Cerebellar nuclear complex (tissue), 1 donor: ENCODE data around the gene HSPB8.
"Not testable (repeated sequence)": the region's sequence is repeated elsewhere in the genome, so short reads cannot be mapped to it uniquely, and the experiment has no call there.

Experiments
- DNase-seq, 2 experiments: peaks; one replicate each; lab custom pipeline; 2025; lab: John Stamatoyannopoulos, UW

HSPB8 gene

GRCh38 chr12:119206348-119207062 is 27.8 kb downstream of the HSPB8 start:
- DNase-seq, result no peak

- no peak for DNase-seq
These were observed 28.4 kb downstream of the HSPB8 start for GRCh38 chr12:119207063-119207560.

DNA sequence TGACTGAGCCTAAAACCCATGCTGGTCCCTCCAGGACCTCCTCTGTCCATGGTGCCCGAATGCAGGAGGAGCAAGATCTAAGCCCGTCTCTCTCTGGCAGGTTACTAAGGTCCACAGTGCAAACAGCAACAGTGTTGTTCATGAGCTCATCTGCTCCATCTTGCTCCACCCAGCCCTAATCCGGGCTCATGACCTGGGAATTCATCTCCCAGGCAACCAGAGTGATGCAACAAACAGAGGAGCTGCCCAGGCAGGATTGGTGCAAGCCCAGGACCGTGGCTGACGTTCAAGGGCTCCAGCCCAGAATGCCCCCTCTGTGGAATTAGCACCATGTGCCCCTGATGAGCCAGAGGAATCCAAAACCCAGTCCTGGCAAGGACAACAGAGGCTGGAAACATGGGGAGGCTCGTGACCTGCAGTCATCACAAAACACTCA is 29.9 kb downstream of the HSPB8 start:
- no peak for DNase-seq

GRCh38 chr12:119211884-119212283 is 33.2 kb downstream of the HSPB8 start:
- DNase-seq, result no peak

DNA sequence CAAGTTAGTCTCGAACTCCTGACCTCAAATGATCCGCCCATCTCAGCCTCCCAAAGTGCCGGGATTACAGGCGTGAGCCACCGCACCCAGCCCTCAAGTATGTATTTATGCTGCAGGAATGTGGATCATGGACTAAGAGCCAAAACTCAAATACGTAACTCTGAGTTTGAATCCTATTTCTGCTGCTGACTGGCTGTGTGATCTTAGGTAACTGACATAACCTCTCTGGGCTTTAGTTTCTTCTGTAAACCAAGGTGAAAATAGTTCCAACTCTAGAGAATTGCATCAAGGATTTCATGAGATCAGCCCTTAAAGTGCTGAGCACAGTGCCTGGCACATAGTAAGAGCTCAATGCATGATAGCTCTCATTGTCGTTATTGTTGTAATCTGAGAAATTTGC is 37.4 kb downstream of the HSPB8 start:
- DNase-seq, result no peak

DNA sequence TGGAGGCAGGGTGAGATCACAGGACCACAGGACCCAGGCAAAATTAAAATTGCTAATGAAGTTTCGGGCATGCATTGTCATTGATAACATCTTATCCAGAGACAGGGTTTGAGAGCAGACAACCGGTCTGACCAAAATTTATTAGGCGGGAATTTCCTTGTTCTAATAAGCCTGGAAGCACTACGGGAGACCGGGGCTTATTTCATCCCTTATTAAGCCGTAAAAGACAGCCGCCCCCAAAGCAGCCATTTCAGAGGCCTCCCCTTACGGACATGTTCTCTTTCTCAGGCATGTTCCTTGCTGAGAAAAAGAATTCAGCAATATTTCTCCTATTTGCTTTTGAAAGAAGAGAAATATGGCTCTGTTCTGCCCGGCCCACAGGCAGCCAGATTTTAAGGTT is 40.1 kb downstream of the HSPB8 start:
- DNase-seq, result not testable (repeated sequence)

DNA sequence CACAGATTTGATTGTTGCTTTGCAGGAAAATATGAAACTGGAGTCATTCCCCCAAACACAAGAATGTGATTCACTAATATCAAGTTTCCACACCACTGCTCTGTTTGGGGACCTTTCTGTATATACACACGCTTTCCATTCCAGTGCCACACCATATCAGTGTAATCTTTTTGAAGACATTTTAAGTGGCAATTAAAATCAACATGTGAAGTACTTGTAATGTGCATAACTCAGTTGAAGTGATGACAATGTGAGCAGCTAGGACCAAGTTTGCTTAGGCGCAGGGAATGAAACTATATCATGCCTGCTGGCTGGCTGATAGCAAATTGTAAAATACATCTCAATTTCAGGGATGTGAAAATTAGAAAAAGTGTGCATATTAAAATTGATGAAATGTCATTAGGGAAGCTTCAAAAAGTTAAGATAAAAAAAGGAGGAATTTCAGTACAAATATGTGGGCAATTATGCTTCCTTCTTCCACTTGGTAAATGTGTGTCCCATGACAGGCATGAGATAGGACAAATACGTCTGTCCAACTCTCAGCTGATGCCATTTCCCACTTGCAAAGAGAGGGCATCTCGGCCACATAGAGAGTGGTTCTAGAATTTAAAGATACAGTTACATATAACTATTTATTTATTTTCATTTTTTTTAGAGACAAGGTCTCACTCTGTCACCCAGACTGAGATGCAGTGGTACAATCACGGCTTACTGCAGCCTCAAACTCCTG is 43.7 kb downstream of the HSPB8 start:
- DNase-seq, result no peak

- DNase-seq, result no peak
These were observed 46.7 kb downstream of the HSPB8 start for GRCh38 chr12:119225454-119225853.

GRCh38 chr12:119227292-119227691 is 48.6 kb downstream of the HSPB8 start:
- no peak for DNase-seq

DNA sequence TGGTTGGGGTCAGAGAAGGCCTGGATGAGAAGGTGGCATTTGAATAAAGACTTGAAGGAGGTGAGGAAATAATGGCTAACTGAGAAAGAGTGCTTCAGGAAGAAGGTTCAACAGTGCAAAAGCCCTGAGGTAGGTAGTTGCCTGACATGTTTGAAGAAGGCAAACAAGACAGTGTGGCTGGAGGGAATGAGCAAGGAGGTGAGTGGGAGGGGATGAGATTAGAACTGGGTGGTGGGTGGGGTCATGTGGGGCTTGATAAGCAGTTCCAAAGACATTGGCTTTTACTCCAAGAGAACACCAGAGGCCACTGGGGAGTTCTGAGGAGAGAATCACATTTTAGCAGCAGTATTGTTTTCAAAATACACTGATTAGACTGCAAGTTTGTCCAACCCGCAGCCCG is 50.5 kb downstream of the HSPB8 start:
- no peak for DNase-seq

- DNase-seq, result no peak
These were observed 51.1 kb downstream of the HSPB8 start for GRCh38 chr12:119229837-119230236.

- DNase-seq, result no peak
These were observed 52.1 kb downstream of the HSPB8 start for GRCh38 chr12:119230807-119231206.

GRCh38 chr12:119231774-119232173 is 53.0 kb downstream of the HSPB8 start:
- DNase-seq, result no peak

DNA sequence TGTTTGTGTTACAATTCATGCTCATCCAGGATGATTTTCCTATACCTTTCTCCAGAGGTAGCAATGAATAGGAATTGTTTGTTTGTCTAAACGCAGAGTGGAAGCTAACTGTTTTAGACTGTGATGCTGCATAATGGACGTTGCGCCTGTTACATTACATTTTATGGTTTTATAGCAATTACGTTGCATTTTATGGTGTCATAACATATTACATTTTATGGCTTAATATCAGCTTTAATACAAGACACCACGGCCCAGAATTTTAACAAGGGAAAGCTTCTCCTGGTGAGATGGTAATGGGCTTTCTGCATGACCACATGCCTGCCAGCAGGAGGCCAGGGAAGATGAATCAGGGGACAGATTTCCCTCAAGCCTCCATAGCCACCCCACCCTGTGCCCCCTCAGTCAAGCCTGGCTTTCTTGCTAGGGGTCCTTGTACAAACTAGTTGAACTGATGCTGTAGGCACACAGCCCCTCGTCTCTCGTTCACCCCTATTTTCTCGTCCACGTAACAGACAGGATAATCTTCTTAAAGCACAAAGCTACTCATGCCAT is 56.5 kb downstream of the HSPB8 start:
- DNase-seq, result no peak

DNA sequence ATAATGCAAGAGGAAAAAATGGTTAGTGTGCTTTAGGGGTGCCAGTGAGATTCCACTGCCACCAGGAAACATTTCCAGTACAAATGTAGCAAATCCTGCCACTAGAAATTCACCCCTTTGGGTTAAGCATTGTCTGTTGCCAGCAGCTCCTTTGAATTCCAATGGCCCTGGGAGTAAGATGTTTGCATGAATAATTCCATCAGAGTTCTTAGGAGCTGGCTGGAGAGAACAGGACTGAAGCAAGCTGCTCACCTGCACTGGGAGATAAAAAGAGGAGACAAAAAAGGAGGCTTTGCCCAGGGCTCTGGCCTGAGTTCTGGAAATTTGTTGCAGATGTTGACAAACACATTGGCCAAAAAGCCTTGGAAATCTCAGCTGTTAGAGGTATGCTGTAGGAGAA is 57.6 kb downstream of the HSPB8 start:
- no peak for DNase-seq

GRCh38 chr12:119239040-119239439 is 60.3 kb downstream of the HSPB8 start:
- DNase-seq, result no peak

DNA sequence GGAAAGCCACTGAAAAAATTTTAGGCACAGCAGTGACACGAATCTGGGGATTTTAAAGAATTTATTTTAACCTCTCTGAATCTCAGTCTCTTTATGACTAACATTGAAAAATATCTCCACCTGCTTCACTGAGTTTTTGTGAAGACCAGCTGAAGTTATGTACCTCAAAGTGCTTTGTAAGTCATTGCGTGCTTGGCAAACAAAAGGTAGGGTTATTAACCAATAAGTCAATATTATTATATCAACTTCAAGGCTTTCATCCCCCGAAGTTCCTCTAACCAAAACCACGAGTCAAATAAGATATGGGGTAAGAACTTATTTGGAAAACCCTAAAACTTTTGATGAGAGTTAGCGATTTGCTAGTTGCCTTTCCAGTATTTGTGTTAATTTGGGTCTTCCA is 62.3 kb downstream of the HSPB8 start:
- DNase-seq, result no peak

- DNase-seq, result no peak
These were observed 62.9 kb downstream of the HSPB8 start for GRCh38 chr12:119241580-119242169.
